Brain microvascular endothelial cell (primary cell): ENCODE results near the gene ANGPTL1.
A peak's percentile ranks its signal among the peaks of the same experiment; 100 is the strongest.

ENCODE experiments used
- DNase-seq: peaks from one replicate; pipeline ENCODE4 v3.0.0-alpha.2; 2020
- H3K27ac ChIP-seq: fragments of 250-450 bp; sonication (Bioruptor Pico); 2 replicates; pipeline ENCODE4 v1.5.1; 2020; ENCODE audit warnings: mild to moderate bottlenecking, moderate library complexity
- H3K27me3 ChIP-seq: fragments of 250-450 bp; sonication (Bioruptor Pico); replicated peaks from 2 replicates; pipeline ENCODE4 v1.5.1; 2020; ENCODE audit warnings: mild to moderate bottlenecking
- H3K36me3 ChIP-seq: fragments of 250-450 bp; sonication (Bioruptor Pico); replicated peaks from 2 replicates; pipeline ENCODE4 v1.5.1; 2020; ENCODE audit warnings: mild to moderate bottlenecking
- H3K4me3 ChIP-seq: 2 replicates; pipeline ENCODE4 v1.5.1; 2011; ENCODE audit warnings: low read depth, mild to moderate bottlenecking, control low read depth, low read length, moderate library complexity
- CTCF ChIP-seq: IDR thresholded peaks from 2 replicates; pipeline ENCODE4 v1.5.1; 2011; ENCODE audit warnings: low read depth, mild to moderate bottlenecking, moderate library complexity, low read length, control low read depth, inconsistent platforms; ENCODE audit errors: missing control alignments
- in situ Hi-C: cut with HindIII; loops from 2 replicates; pipeline ENCODE4 v1.10.0; 2017; ENCODE audit warnings: low sequenced_read_pairs, low pct_ligation_motif_present

ANGPTL1 gene

DNA sequence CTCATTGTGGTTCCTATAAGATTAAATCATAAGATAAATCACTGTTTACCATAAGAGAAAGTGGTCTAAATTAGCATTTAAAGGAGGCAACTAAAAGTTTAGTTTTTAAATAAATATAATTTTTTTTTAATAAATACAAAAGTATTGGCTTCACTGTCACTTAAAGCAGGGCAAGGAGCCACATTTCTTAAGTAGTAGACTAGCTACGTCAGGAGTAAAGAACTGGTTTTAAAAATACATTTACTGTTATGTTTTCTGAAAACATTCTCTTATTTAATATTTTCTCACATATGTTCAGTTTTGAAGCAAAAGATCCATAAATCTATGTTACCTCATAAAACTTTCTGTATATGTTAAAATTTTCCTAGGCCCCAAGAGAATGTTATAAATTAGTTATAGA is 2.2 kb downstream of the ANGPTL1 start:
- no peaks in the 10 kb centered on the region for H3K27me3 ChIP-seq
- no peak overlapping the region for H3K4me3 ChIP-seq
- H3K27ac ChIP-seq = no peak overlapping the region
- no peak for DNase-seq
- in situ Hi-C loops = no loop called here
- TF ChIP-seq CTCF = no peak
- H3K36me3 ChIP-seq = no peaks in the 10 kb centered on the region

- no peak overlapping the region for H3K4me3 ChIP-seq
Observed at GRCh38 chr1:178867670-178868069, 3.2 kb downstream of the ANGPTL1 start.

DNA sequence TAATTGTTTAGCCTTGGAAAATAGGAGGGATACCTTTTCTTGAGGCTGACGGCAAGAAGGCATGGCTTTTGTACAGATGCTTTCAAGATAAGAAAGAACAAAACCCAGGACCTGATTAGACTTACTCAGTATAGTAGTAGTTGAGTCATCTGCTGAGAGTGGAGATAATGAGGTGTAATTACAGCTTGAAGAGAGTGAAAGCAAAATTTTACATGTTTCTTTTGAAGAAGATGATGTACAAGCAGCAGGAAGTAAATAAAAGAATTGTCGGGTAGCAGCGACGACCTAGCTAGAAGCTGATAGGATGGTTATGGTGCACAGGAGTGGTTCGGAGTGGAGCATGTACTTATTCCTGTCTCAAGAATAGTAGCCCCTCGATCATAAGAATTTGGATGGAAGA is 6.6 kb downstream of the ANGPTL1 start:
- in situ Hi-C loops = no loop called here
- Histone ChIP-seq H3K4me3 (no peak overlapping the region), H3K36me3 (no peaks in the 10 kb centered on the region), H3K27ac (no peak overlapping the region), H3K27me3 (no peaks in the 10 kb centered on the region)
- no peak for DNase-seq
- TF ChIP-seq CTCF = no peak

More at GRCh38 chr1:178867670-178868069, 3.2 kb downstream of the ANGPTL1 start:
- no peak for TF ChIP-seq CTCF
- no peaks in the 10 kb centered on the region for H3K36me3 ChIP-seq
- no peak for DNase-seq
- peak overlapping the region; percentile 37 for H3K27ac ChIP-seq
- no peaks in the 10 kb centered on the region for H3K27me3 ChIP-seq
- in situ Hi-C loops = no loop called here

DNA sequence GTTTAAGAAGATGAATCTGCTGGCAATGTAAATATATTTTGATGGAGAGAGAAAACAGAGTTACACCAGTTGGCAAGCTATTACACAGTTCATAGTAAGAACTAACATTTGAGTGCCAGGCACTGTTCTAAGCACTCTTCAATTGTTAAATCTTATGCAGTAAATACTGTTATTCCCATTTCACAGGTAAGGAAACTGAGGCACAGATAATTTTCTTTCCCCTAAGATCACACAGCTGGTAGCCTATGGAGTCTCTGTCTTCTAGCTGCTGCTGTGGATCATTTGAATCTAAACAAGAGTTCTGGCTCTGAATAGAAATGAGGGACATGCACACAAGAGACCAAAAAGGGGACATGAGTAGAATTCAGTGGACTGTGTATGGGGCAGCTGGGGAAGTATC is 8.0 kb downstream of the ANGPTL1 start:
- Histone ChIP-seq H3K36me3 (no peaks in the 10 kb centered on the region), H3K27ac (no peak overlapping the region), H3K27me3 (no peaks in the 10 kb centered on the region), H3K4me3 (no peak overlapping the region)
- in situ Hi-C loops = no loop called here
- no peak for DNase-seq
- TF ChIP-seq CTCF = no peak

GRCh38 chr1:178862416-178862815 is 8.5 kb downstream of the ANGPTL1 start:
- Histone ChIP-seq H3K36me3 (no peaks in the 10 kb centered on the region), H3K27me3 (no peaks in the 10 kb centered on the region), H3K4me3 (no peak overlapping the region), H3K27ac (no peak overlapping the region)
- in situ Hi-C loops = no loop called here
- TF ChIP-seq CTCF = no peak
- no peak for DNase-seq

GRCh38 chr1:178857126-178857525 is 13.8 kb downstream of the ANGPTL1 start:
- no peak for DNase-seq
- H3K27ac ChIP-seq = no peak overlapping the region
- no peak overlapping the region for H3K4me3 ChIP-seq
- TF ChIP-seq CTCF = no peak
- H3K36me3 ChIP-seq = no peaks in the 10 kb centered on the region
- in situ Hi-C loops = no loop called here
- H3K27me3 ChIP-seq = no peaks in the 10 kb centered on the region
